Measurements from ENCODE around the gene ATAD3A. TPM values are rescaled to one million over a fixed set of nuclear protein-coding genes. Genes with fewer than 3 reads are reported as not detected.
"Not testable (repeated sequence)": the region's sequence is repeated elsewhere in the genome, so short reads cannot be mapped to it uniquely, and the experiment has no call there.

Gene ATAD3A
- total RNA-seq, 1 experiment from 2014 or later, result 74.7 TPM

GRCh38 chr1:1482856-1483255 is 29.1 kb upstream of the ATAD3A start:
- H3K4me3 ChIP-seq, result no peak overlapping the region
- no peak for DNase-seq
- no peaks in the 10 kb centered on the region for H3K9me3 ChIP-seq (replicated peaks)
- H3K4me1 ChIP-seq, result no peaks in the 10 kb centered on the region
- H3K27me3 ChIP-seq, result no peaks in the 10 kb centered on the region
- H3K27ac ChIP-seq, result no peak overlapping the region
- H3K36me3 ChIP-seq, result peaks cover 67% of the 10 kb centered on the region

GRCh38 chr1:1483714-1484113 is 28.2 kb upstream of the ATAD3A start:
- no peak for DNase-seq
- no peak overlapping the region for H3K27ac ChIP-seq
- no peak overlapping the region for H3K4me3 ChIP-seq
- H3K36me3 ChIP-seq, result peaks cover 71% of the 10 kb centered on the region
- no peaks in the 10 kb centered on the region for H3K4me1 ChIP-seq
- no peaks in the 10 kb centered on the region for H3K9me3 ChIP-seq (replicated peaks)
- H3K27me3 ChIP-seq, result no peaks in the 10 kb centered on the region

- not testable (repeated sequence) for H3K4me3 ChIP-seq; H3K27ac ChIP-seq; H3K9me3 ChIP-seq (replicated peaks); H3K27me3 ChIP-seq; DNase-seq; H3K4me1 ChIP-seq
- H3K36me3 ChIP-seq, result peaks cover 75% of the 10 kb centered on the region
These were observed 26.8 kb upstream of the ATAD3A start for GRCh38 chr1:1484976-1485750.

GRCh38 chr1:1485755-1486317 is 26.1 kb upstream of the ATAD3A start:
- not testable (repeated sequence) for H3K4me1 ChIP-seq; H3K4me3 ChIP-seq; H3K27me3 ChIP-seq; H3K9me3 ChIP-seq (replicated peaks); DNase-seq; H3K27ac ChIP-seq
- peaks cover 77% of the 10 kb centered on the region for H3K36me3 ChIP-seq

GRCh38 chr1:1487701-1488100 is 24.3 kb upstream of the ATAD3A start:
- Histone ChIP-seq H3K27me3 (no peaks in the 10 kb centered on the region), H3K4me1 (no peaks in the 10 kb centered on the region), H3K36me3 (peaks cover 87% of the 10 kb centered on the region), H3K9me3 (replicated peaks) (peaks cover 4% of the 10 kb centered on the region; the same call in 1 of the 2 replicates), H3K4me3 (no peak overlapping the region), H3K27ac (no peak overlapping the region)
- no peak for DNase-seq

GRCh38 chr1:1489231-1489630 is 22.7 kb upstream of the ATAD3A start:
- peaks cover 86% of the 10 kb centered on the region for H3K36me3 ChIP-seq
- H3K4me3 ChIP-seq, result no peak overlapping the region
- H3K27me3 ChIP-seq, result no peaks in the 10 kb centered on the region
- peaks cover 11% of the 10 kb centered on the region for H3K9me3 ChIP-seq (replicated peaks)
- H3K27ac ChIP-seq, result no peak overlapping the region
- DNase-seq, result no peak
- no peaks in the 10 kb centered on the region for H3K4me1 ChIP-seq

- H3K4me3 ChIP-seq, result no peak overlapping the region
- no peaks in the 10 kb centered on the region for H3K4me1 ChIP-seq
- no peak for DNase-seq
- H3K9me3 ChIP-seq (replicated peaks), result peaks cover 11% of the 10 kb centered on the region
- no peak overlapping the region for H3K27ac ChIP-seq
- H3K27me3 ChIP-seq, result no peaks in the 10 kb centered on the region
- H3K36me3 ChIP-seq, result peaks cover 86% of the 10 kb centered on the region
These were observed 22.1 kb upstream of the ATAD3A start for GRCh38 chr1:1489861-1490260.

GRCh38 chr1:1490633-1491230 is 21.2 kb upstream of the ATAD3A start:
- no peak overlapping the region for H3K27ac ChIP-seq
- peaks cover 11% of the 10 kb centered on the region for H3K9me3 ChIP-seq (replicated peaks)
- no peaks in the 10 kb centered on the region for H3K27me3 ChIP-seq
- no peak overlapping the region for H3K4me3 ChIP-seq
- no peaks in the 10 kb centered on the region for H3K4me1 ChIP-seq
- no peak for DNase-seq
- H3K36me3 ChIP-seq, result peaks cover 80% of the 10 kb centered on the region

GRCh38 chr1:1491601-1492000 is 20.4 kb upstream of the ATAD3A start:
- no peaks in the 10 kb centered on the region for H3K4me1 ChIP-seq
- H3K4me3 ChIP-seq, result no peak overlapping the region
- H3K9me3 ChIP-seq (replicated peaks), result peaks cover 11% of the 10 kb centered on the region
- H3K27me3 ChIP-seq, result no peaks in the 10 kb centered on the region
- peaks cover 80% of the 10 kb centered on the region for H3K36me3 ChIP-seq
- no peak for DNase-seq
- H3K27ac ChIP-seq, result no peak overlapping the region

GRCh38 chr1:1494311-1494710 is 17.7 kb upstream of the ATAD3A start:
- not testable (repeated sequence) for H3K4me3 ChIP-seq; H3K27me3 ChIP-seq; H3K27ac ChIP-seq; H3K4me1 ChIP-seq; DNase-seq; H3K9me3 ChIP-seq (replicated peaks)
- peaks cover 55% of the 10 kb centered on the region for H3K36me3 ChIP-seq

- DNase-seq; H3K27me3 ChIP-seq; H3K27ac ChIP-seq; H3K9me3 ChIP-seq (replicated peaks); H3K4me3 ChIP-seq; H3K4me1 ChIP-seq: not testable (repeated sequence)
- H3K36me3 ChIP-seq, result peaks cover 43% of the 10 kb centered on the region
These were observed 16.4 kb upstream of the ATAD3A start for GRCh38 chr1:1495461-1495975.

GRCh38 chr1:1504777-1505365 is 7.1 kb upstream of the ATAD3A start:
- H3K27me3 ChIP-seq; H3K4me1 ChIP-seq; H3K36me3 ChIP-seq; H3K9me3 ChIP-seq (replicated peaks); H3K27ac ChIP-seq: not testable (repeated sequence)
- peak overlapping the region; percentile 39 for H3K4me3 ChIP-seq
- DNase-seq, result peak; percentile 83 to 87

- H3K4me3 ChIP-seq, result peak overlapping the region; percentile 39
- H3K4me1 ChIP-seq; H3K9me3 ChIP-seq (replicated peaks); H3K36me3 ChIP-seq; H3K27me3 ChIP-seq; H3K27ac ChIP-seq: not testable (repeated sequence)
- DNase-seq, result peak; percentile 64 to 69
These were observed 6.6 kb upstream of the ATAD3A start for GRCh38 chr1:1505366-1505798.

- H3K9me3 ChIP-seq (replicated peaks); H3K4me1 ChIP-seq: not testable (repeated sequence)
These were observed 6.2 kb upstream of the ATAD3A start for GRCh38 chr1:1505801-1506200.

GRCh38 chr1:1507305-1507704 is 4.7 kb upstream of the ATAD3A start:
- Histone ChIP-seq H3K9me3 (replicated peaks) (peaks cover 4% of the 10 kb centered on the region; the same call in 1 of the 2 replicates), H3K4me3 (no peak overlapping the region), H3K27me3 (no peaks in the 10 kb centered on the region), H3K36me3 (no peaks in the 10 kb centered on the region), H3K4me1 (peaks cover 3% of the 10 kb centered on the region; the same call in 1 of the 2 replicates), H3K27ac (no peak overlapping the region)
- no peak for DNase-seq

More at GRCh38 chr1:1505801-1506200, 6.2 kb upstream of the ATAD3A start:
- peak overlapping the region; percentile 39 for H3K4me3 ChIP-seq
- H3K36me3 ChIP-seq, DNase-seq, H3K27me3 ChIP-seq, H3K27ac ChIP-seq: not testable (repeated sequence)

Data from SJCRH30 (cell line).